PC-9 (cell line): ENCODE measurements around the gene CGB5. TPM values are rescaled to one million over a fixed set of nuclear protein-coding genes. Genes with fewer than 3 reads are reported as not detected.
"Not testable (repeated sequence)": the region's sequence is repeated elsewhere in the genome, so short reads cannot be mapped to it uniquely, and the experiment has no call there.

Experiments used
- BruUV-seq: library from RNA; stranded (reverse); fragments of 400-500 nt; replicated peaks from 2 replicates; lab custom pipeline; 2021; lab: Mats Ljungman, UMichigan
- CTCF ChIA-PET: fragments of 300-600 bp; sonication (Branson Sonifier 250); formaldehyde crosslinking; loops from one replicate; lab custom pipeline; 2022; ENCODE audit warnings: antibody characterized with exemption; lab: Charles Lee
- POLR2A ChIA-PET: fragments of 300-600 bp; sonication (Branson Sonifier 250); formaldehyde crosslinking; loops from one replicate; lab custom pipeline; 2022; ENCODE audit warnings: antibody characterized with exemption; ENCODE audit not compliant: unreplicated experiment; lab: Charles Lee
- DNase-seq, 2 experiments: peaks; one replicate each; pipeline versions ENCODE4 v3.0.0 to v3.0.0-alpha.2; 2015 to 2022; ENCODE audit warnings: mixed read lengths in 1 of 2
- H2AFZ ChIP-seq: fragments of 200-600 bp; sonication (generic); 2 replicates; pipeline ENCODE4 v1.8.1; 2017; ENCODE audit warnings: antibody characterized with exemption
- H3F3A ChIP-seq: fragments of 200-600 bp; sonication (generic); 2 replicates; pipeline ENCODE4 v1.8.1; 2017; ENCODE audit warnings: antibody characterized with exemption, mild to moderate bottlenecking, low read depth; ENCODE audit not compliant: insufficient read depth
- H3K27ac ChIP-seq: fragments of 200-600 bp; sonication (generic); 2 replicates; pipeline ENCODE4 v1.6.1; 2016; ENCODE audit warnings: mixed run types
- H3K27me3 ChIP-seq: fragments of 200-600 bp; sonication (generic); 2 replicates; pipeline ENCODE4 v1.6.1; 2016; ENCODE audit warnings: low read depth, mixed run types; ENCODE audit not compliant: insufficient read depth
- H3K36me3 ChIP-seq: fragments of 200-600 bp; sonication (generic); 2 replicates; pipeline ENCODE4 v1.6.1; 2016; ENCODE audit warnings: low read depth, mixed run types
- H3K4me1 ChIP-seq: fragments of 200-600 bp; sonication (generic); replicated peaks from 2 replicates; pipeline ENCODE4 v1.6.1; 2016; ENCODE audit warnings: mixed run types; ENCODE audit not compliant: insufficient read depth
- H3K4me2 ChIP-seq: fragments of 200-600 bp; sonication (generic); 2 replicates; pipeline ENCODE4 v1.6.1; 2017; ENCODE audit warnings: mixed run types
- H3K4me3 ChIP-seq: fragments of 200-600 bp; sonication (generic); 2 replicates; pipeline ENCODE4 v1.6.1; 2016; ENCODE audit warnings: mixed run types
- H3K79me2 ChIP-seq: fragments of 200-600 bp; sonication (generic); 2 replicates; pipeline ENCODE4 v1.6.1; 2017; ENCODE audit warnings: low read depth, mixed run types
- H3K9me2 ChIP-seq: fragments of 200-600 bp; sonication (generic); 2 replicates; pipeline ENCODE4 v1.8.1; 2017; ENCODE audit warnings: mild to moderate bottlenecking; ENCODE audit not compliant: insufficient read depth
- H3K9me3 ChIP-seq: fragments of 200-600 bp; sonication (generic); 2 replicates; pipeline ENCODE4 v1.8.1; 2016; ENCODE audit warnings: low read depth; ENCODE audit not compliant: insufficient read depth
- H4K20me1 ChIP-seq: fragments of 200-600 bp; sonication (generic); 2 replicates; pipeline ENCODE4 v1.8.1; 2017; ENCODE audit not compliant: insufficient read depth
- intact Hi-C: fragments of 100-400 bp; cut with micrococcal nuclease; formaldehyde crosslinking; loops from one replicate; pipeline ENCODE4 v1.10.0; 2022; ENCODE audit not compliant: unreplicated experiment
- total RNA-seq: library from RNA; stranded (reverse); gene quantifications from 2 replicates; pipeline ENCODE4 v1.2.3, GENCODE V29; 2021

CGB5 gene
- total RNA-seq, 1 experiment from 2014 or later: 1.9 TPM

DNA sequence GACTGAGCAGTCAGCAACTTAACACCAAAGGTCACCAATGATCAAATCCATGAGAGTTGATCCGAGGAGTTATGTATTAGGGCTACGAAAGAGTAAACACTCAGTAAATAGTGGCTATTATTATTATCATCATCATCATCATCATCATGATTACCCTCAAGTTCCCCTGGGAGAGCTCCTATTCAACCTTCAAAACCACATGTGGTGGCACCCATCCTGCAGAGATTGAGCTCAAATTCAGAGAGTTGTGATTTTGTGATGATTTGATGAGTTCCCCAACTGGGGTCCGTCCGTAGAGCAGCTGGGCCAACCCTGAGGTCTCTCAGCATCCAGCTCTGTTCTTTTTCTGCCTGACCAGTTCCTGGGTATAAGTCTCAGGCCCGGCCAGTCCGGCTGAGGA lies 18.6 kb upstream of the CGB5 start:
- H2AFZ ChIP-seq, intact Hi-C loops, DNase-seq, H3K9me2 ChIP-seq, H4K20me1 ChIP-seq, H3K36me3 ChIP-seq, H3K27ac ChIP-seq, H3K4me2 ChIP-seq, H3K4me3 ChIP-seq, H3K27me3 ChIP-seq, BruUV-seq, H3K79me2 ChIP-seq, H3K4me1 ChIP-seq, H3K9me3 ChIP-seq: not testable (repeated sequence)
- H3F3A ChIP-seq: peaks cover 18% of the 10 kb centered on the region
- ChIA-PET CTCF (interaction anchor here (0.7 kb wide), 1 partner anchor 169 kb away, joined by 4 read pairs; no protein-coding TSS in a partner anchor), POLR2A (interaction anchor here (0.6 kb wide), 1 partner anchor 73 kb away, joined by 5 read pairs; no protein-coding TSS in a partner anchor)

DNA sequence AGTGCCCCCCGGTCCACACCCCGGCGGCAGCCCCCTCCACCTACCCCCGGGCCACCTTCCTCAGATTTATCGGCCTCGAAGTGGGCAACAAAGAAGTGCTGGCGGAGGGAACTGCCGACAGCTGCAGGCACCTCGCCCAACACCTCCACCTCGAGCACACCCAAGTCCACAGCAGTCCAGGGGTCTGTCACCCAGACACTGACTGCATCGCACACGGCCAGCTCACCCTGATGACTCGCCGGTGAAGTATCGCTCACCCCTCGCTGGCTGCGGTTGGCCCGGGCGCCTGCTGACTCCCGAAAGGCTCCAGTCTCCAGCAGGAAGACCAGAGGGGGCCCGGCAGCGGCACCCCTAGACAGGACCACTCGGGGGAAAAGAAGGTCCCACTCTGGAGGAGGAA lies 18.0 kb upstream of the CGB5 start:
- intact Hi-C loops, H3K4me1 ChIP-seq, H3K27ac ChIP-seq, H3K27me3 ChIP-seq, DNase-seq, H3K79me2 ChIP-seq, H3K4me3 ChIP-seq, H3K9me3 ChIP-seq, H3K9me2 ChIP-seq, H2AFZ ChIP-seq, BruUV-seq, H3K36me3 ChIP-seq, H3K4me2 ChIP-seq, H4K20me1 ChIP-seq: not testable (repeated sequence)
- POLR2A ChIA-PET: interaction anchor here (0.6 kb wide), 1 partner anchor 72 kb away, joined by 5 read pairs; no protein-coding TSS in a partner anchor
- CTCF ChIA-PET: interaction anchor here (0.7 kb wide), 1 partner anchor 170 kb away, joined by 4 read pairs; no protein-coding TSS in a partner anchor
- peaks cover 14% of the 10 kb centered on the region for H3F3A ChIP-seq

DNA sequence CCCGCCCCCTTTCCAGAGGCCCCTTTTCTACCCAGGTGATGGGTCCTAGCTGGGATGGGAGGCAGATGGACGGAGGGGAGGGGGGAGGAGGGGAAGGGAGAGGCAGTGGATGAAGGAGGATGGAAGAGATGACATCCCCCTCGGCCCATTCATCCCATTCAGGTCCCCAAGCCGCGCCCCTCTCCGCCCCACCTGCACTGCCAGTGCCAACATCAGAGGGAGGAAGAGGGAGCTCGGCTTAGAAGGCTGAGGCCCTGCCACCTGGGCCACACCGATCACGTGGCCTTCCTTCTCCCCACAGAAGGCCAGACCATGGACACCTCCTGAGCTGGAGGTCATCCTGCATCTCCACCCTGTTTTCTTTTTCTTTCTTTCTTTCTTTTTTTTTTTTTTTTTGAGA lies 15.0 kb upstream of the CGB5 start:
- intact Hi-C loops, DNase-seq, H3K27ac ChIP-seq, H3K27me3 ChIP-seq, H4K20me1 ChIP-seq, H3K4me3 ChIP-seq, H3K4me1 ChIP-seq, H3K36me3 ChIP-seq, H3K9me3 ChIP-seq, H3F3A ChIP-seq, CTCF ChIA-PET, H3K79me2 ChIP-seq, POLR2A ChIA-PET, H3K4me2 ChIP-seq, H2AFZ ChIP-seq, H3K9me2 ChIP-seq, BruUV-seq: not testable (repeated sequence)

DNA sequence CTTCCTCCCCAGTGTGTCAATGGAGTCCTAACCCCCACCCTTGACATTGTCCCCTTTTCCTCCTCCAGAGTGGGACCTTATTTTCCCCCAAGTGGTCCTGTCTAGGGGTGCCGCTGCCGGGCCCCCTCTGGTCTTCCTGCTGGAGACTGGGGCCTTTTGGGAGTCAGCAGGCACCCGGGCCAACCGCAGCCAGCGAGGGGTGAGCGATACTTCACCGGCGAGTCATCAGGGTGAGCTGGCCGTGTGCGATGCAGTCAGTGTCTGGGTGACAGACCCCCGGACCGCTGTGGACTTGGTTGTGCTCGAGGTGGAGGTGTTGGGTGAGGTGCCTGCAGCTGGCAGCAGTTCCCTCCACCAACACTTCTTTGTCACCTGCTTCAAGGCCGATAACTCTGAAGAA lies 13.9 kb upstream of the CGB5 start:
- BruUV-seq, H2AFZ ChIP-seq: not testable (repeated sequence)

DNA sequence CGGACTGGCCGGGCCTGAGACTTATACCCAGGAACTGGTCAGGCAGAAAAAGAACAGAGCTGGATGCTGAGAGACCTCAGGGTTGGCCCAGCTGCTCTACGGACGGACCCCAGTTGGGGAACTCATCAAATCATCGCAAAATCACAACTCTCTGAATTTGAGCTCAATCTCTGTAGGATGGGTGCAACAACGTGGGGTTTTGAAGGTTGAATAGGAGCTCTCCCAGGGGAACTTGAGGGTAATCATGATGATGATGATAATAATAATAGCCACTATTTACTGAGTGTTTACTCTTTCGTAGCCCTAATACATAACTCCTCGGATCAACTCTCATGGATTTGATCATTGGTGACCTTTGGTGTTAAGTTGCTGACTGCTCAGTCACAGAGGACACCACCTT lies 13.3 kb upstream of the CGB5 start:
- H3K4me3 ChIP-seq, H3K79me2 ChIP-seq, H3F3A ChIP-seq, POLR2A ChIA-PET, BruUV-seq, H3K9me2 ChIP-seq, H3K9me3 ChIP-seq, H3K27ac ChIP-seq, H3K36me3 ChIP-seq, intact Hi-C loops, H3K27me3 ChIP-seq, DNase-seq, H3K4me2 ChIP-seq, H4K20me1 ChIP-seq, H2AFZ ChIP-seq, H3K4me1 ChIP-seq: not testable (repeated sequence)
- CTCF ChIA-PET: interaction anchor here (0.6 kb wide), 1 partner anchor 44 kb away, joined by 3 read pairs; no protein-coding TSS in a partner anchor

More for the DNA sequence above, 13.9 kb upstream of the CGB5 start:
- H3K79me2 ChIP-seq, H3K4me1 ChIP-seq, H3F3A ChIP-seq, H3K9me2 ChIP-seq, H4K20me1 ChIP-seq, H3K27ac ChIP-seq, intact Hi-C loops, H3K4me2 ChIP-seq, H3K9me3 ChIP-seq, H3K4me3 ChIP-seq, H3K36me3 ChIP-seq, DNase-seq, H3K27me3 ChIP-seq: not testable (repeated sequence)
- ChIA-PET CTCF (interaction anchor here (0.6 kb wide), 1 partner anchor 44 kb away, joined by 3 read pairs; no protein-coding TSS in a partner anchor), POLR2A (interaction anchor here (0.6 kb wide), 1 partner anchor 22 kb away, joined by 3 read pairs; no protein-coding TSS in a partner anchor)
